Ascending aorta (tissue), 2 donors: ENCODE data around the gene CDK2. TPM values are rescaled to one million over a fixed set of nuclear protein-coding genes. Genes with fewer than 3 reads are reported as not detected.
A peak's percentile ranks its signal among the peaks of the same experiment; 100 is the strongest.

Experiments used
- DNase-seq, 2 donors: peaks; one replicate each; pipeline ENCODE4 v3.0.0-alpha.2; 2019; ENCODE audit warnings: low spot score in 2 of 2
- H3K27ac ChIP-seq, 2 donors: fragments of 200-600 bp; sonication (generic); one replicate each; pipeline ENCODE4 v1.5.1; 2016 to 2017; ENCODE audit warnings: mild to moderate bottlenecking in 1 of 2
- H3K27me3 ChIP-seq: fragments of 200-600 bp; sonication (generic); one replicate; pipeline ENCODE4 v1.5.1; 2017
- H3K36me3 ChIP-seq, 2 donors: fragments of 200-600 bp; sonication (generic); one replicate each; pipeline ENCODE4 v1.5.1; 2016
- H3K4me1 ChIP-seq, 2 donors: fragments of 200-600 bp; sonication (generic); one replicate each; pipeline ENCODE4 v1.5.1; 2016 to 2017; ENCODE audit warnings: mild to moderate bottlenecking in 1 of 2
- H3K4me3 ChIP-seq, 2 donors: fragments of 200-600 bp; sonication (generic); one replicate each; pipeline ENCODE4 v1.5.1; 2016 to 2017; ENCODE audit warnings: mild to moderate bottlenecking in 1 of 2
- H3K9me3 ChIP-seq, 2 donors: fragments of 200-600 bp; sonication (generic); one replicate each; pipeline ENCODE4 v1.5.1; 2016
- intact Hi-C: fragments of 100-400 bp; cut with DNase I; formaldehyde crosslinking; loops from one replicate; pipeline ENCODE4 v1.15.1; 2023
- total RNA-seq: library from RNA; depleted of rRNA; stranded (reverse); fragments of >200 nt; gene quantifications from one replicate; pipeline ENCODE4 v1.1.0, GENCODE V29; 2016
- TF ChIP-seq, protein P1 (sequence below), 3 experiments: fragments of 200-600 bp in 2 of 3; fragments of 450-650 bp in 1 of 3; sonication (generic) in 2 of 3; IDR thresholded peaks; one replicate each; pipeline ENCODE4 v1.5.1; 2016 to 2019; ENCODE audit warnings: antibody characterized with exemption in 3 of 3, mild to moderate bottlenecking in 1 of 3, moderate library complexity in 1 of 3

CDK2 gene
- total RNA-seq, 1 donor from 2014 or later = 24.5 TPM

- H3K27me3 ChIP-seq = no peaks in the 10 kb centered on the region
- H3K4me3 ChIP-seq = no peak overlapping the region
- intact Hi-C loops = no loop called here
- peaks cover 0 to 19% of the 10 kb centered on the region in 2 donors for H3K36me3 ChIP-seq
- H3K4me1 ChIP-seq = no peaks in the 10 kb centered on the region
- no peaks in the 10 kb centered on the region for H3K9me3 ChIP-seq
- no peak overlapping the region for H3K27ac ChIP-seq
- TF ChIP-seq, protein P1, sequence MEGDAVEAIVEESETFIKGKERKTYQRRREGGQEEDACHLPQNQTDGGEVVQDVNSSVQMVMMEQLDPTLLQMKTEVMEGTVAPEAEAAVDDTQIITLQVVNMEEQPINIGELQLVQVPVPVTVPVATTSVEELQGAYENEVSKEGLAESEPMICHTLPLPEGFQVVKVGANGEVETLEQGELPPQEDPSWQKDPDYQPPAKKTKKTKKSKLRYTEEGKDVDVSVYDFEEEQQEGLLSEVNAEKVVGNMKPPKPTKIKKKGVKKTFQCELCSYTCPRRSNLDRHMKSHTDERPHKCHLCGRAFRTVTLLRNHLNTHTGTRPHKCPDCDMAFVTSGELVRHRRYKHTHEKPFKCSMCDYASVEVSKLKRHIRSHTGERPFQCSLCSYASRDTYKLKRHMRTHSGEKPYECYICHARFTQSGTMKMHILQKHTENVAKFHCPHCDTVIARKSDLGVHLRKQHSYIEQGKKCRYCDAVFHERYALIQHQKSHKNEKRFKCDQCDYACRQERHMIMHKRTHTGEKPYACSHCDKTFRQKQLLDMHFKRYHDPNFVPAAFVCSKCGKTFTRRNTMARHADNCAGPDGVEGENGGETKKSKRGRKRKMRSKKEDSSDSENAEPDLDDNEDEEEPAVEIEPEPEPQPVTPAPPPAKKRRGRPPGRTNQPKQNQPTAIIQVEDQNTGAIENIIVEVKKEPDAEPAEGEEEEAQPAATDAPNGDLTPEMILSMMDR (IDR thresholded peaks at IDR 0.05) = no peak
- DNase-seq = no peak
Measured at GRCh38 chr12:56014205-56014604, 47.6 kb downstream of the CDK2 start.

GRCh38 chr12:56017181-56017580 lies 50.6 kb downstream of the CDK2 start:
- TF ChIP-seq, protein P1 (IDR thresholded peaks at IDR 0.05) = no peak
- no peak for DNase-seq
- Histone ChIP-seq H3K9me3 (no peaks in the 10 kb centered on the region), H3K27ac (no peak overlapping the region), H3K27me3 (no peaks in the 10 kb centered on the region), H3K4me3 (no peak overlapping the region), H3K4me1 (peaks cover 12 to 14% of the 10 kb centered on the region in 2 donors), H3K36me3 (peaks cover 0 to 17% of the 10 kb centered on the region in 2 donors)
- intact Hi-C loops = no loop called here

DNA sequence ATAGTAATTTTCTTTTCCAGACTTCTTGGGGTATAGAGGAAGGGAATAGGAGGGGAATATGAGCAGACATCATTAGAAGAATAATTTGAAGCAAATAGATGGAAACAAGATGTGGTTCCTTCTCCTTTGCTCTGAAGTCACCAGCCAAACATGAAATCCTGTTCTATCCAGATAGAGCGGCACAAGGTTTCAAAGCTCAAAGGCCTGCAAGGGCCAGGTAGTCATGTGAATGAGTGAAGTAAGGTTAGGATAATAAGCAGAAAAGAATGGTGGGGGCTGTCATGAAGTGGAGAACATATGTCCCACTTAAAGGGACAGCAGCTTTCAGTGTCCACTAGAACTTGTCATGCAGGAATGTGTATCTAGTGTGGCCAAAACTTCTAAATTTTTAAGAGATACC lies 51.7 kb downstream of the CDK2 start:
- intact Hi-C loops = no loop called here
- TF ChIP-seq, protein P1 (IDR thresholded peaks at IDR 0.05) = no peak
- no peak overlapping the region for H3K27ac ChIP-seq

GRCh38 chr12:56020423-56021184 lies 54.0 kb downstream of the CDK2 start, which contains the start of gene IKZF4:
Gene IKZF4 (plus strand): TSS chr12:56021043. CDS start chr12:56021494, 451 bp downstream.
- DNase-seq = no peak
- peak within 1 kb of the TSS; percentile 67 to 72 for H3K27ac ChIP-seq

More for the DNA sequence above, 51.7 kb downstream of the CDK2 start:
- no peaks in the 10 kb centered on the region for H3K9me3 ChIP-seq
- H3K4me1 ChIP-seq = peaks cover 12 to 14% of the 10 kb centered on the region in 2 donors
- H3K27me3 ChIP-seq = no peaks in the 10 kb centered on the region
- no peak for DNase-seq
- no peak overlapping the region for H3K4me3 ChIP-seq
- peaks cover 0 to 14% of the 10 kb centered on the region in 2 donors for H3K36me3 ChIP-seq

DNA sequence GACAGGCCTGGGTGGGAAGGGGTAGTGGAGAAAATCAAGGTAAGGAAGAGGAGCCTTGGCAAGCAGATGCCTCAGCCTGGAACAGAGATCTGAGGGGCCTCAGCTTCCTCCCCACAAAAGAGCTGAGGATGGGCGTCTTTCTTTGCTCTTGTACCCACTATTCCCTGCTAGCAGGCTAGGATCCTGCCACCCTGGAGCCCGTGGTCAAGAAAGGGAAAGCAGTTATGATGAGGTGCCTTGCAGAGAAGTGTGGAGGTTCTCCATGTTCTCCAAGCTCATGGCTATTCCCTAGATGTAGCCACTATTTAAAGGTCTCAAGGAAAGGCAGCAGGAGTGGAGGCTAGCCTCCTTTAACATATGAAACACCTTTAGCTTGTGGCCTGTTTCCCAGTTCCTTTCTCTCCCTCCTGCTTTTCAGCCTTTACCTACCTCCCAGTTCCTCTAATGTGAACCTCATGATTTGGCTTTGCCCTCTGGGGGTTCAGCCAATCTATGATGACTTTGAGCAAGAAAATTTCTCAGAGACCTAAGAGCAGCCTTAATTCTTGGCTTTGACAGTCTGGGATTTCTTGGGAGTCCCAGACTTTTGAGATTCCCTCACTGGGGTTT lies 55.4 kb downstream of the CDK2 start:
- Histone ChIP-seq H3K4me3 (peak overlapping the region in 1 of 2 donors; percentile 58), H3K27ac (peak overlapping the region; percentile 67 to 72), H3K27me3 (no peaks in the 10 kb centered on the region), H3K9me3 (no peaks in the 10 kb centered on the region), H3K36me3 (peaks cover 0 to 28% of the 10 kb centered on the region in 2 donors), H3K4me1 (peaks cover 12 to 14% of the 10 kb centered on the region in 2 donors)
- DNase-seq = no peak
- intact Hi-C loops = no loop called here
- TF ChIP-seq, protein P1 (IDR thresholded peaks at IDR 0.05) = no peak

More at GRCh38 chr12:56020423-56021184, 54.0 kb downstream of the CDK2 start, which contains the start of gene IKZF4:
- Histone ChIP-seq H3K4me1 (peaks cover 12 to 14% of the 10 kb centered on the region in 2 donors), H3K36me3 (peaks cover 0 to 23% of the 10 kb centered on the region in 2 donors), H3K4me3 (peak within 1 kb of the TSS; percentile 34 to 58), H3K27me3 (no peaks in the 10 kb centered on the region), H3K9me3 (no peaks in the 10 kb centered on the region)
- intact Hi-C loops = no loop called here
- TF ChIP-seq, protein P1 (IDR thresholded peaks at IDR 0.05) = no peak

Other genes starting within 250 kb of the CDK2 start
- 3.6 TPM for gene RDH5, start 246.4 kb upstream of the CDK2 start, total RNA-seq
- 566 TPM for gene CD63, start 237.8 kb upstream of the CDK2 start, total RNA-seq
- 1.6 TPM for gene GDF11, start 223.7 kb upstream of the CDK2 start, total RNA-seq
- gene SARNP, start 149.1 kb upstream of the CDK2 start, total RNA-seq = 13.4 TPM
- 13.8 TPM for gene ORMDL2, start 148.8 kb upstream of the CDK2 start, total RNA-seq
- 26.1 TPM for gene DNAJC14, start 137.2 kb upstream of the CDK2 start, total RNA-seq
- 37.5 TPM for gene MMP19, start 123.9 kb upstream of the CDK2 start, total RNA-seq
- 83.7 TPM for gene PYM1, start 38.9 kb upstream of the CDK2 start, total RNA-seq
- gene DGKA, start 35.7 kb upstream of the CDK2 start, total RNA-seq = 48.6 TPM
- not detected for gene PMEL, start 788 bp upstream of the CDK2 start, total RNA-seq
- gene RAB5B, start 7.2 kb downstream of the CDK2 start, total RNA-seq = 48.0 TPM
- gene SUOX, start 30.4 kb downstream of the CDK2 start, total RNA-seq = 5.4 TPM
- gene IKZF4, start 54.2 kb downstream of the CDK2 start, total RNA-seq = 1.6 TPM
- gene RPS26, start 75.1 kb downstream of the CDK2 start, total RNA-seq = 877 TPM
- 3.2 TPM for gene ERBB3, start 113.3 kb downstream of the CDK2 start, total RNA-seq
- gene PA2G4, start 137.7 kb downstream of the CDK2 start, total RNA-seq = 101 TPM
- gene RPL41, start 149.8 kb downstream of the CDK2 start, total RNA-seq = 1,819 TPM
- gene ZC3H10, start 151.4 kb downstream of the CDK2 start, total RNA-seq = 11.1 TPM
- gene ESYT1, start 161.4 kb downstream of the CDK2 start, total RNA-seq = 119 TPM
- 53.6 TPM for gene MYL6B, start 185.8 kb downstream of the CDK2 start, total RNA-seq
- gene MYL6, start 191.5 kb downstream of the CDK2 start, total RNA-seq = 1,476 TPM
- 53.9 TPM for gene SMARCC2, start 222.7 kb downstream of the CDK2 start, total RNA-seq